Mammary microvascular endothelial cell (primary cell): ENCODE results near the gene PPP4R4. TPM values are rescaled to one million over a fixed set of nuclear protein-coding genes. Genes with fewer than 3 reads are reported as not detected.

Experiments used
- total RNA-seq: library from RNA; depleted of rRNA; stranded (reverse); fragments of >200 nt; gene quantifications from 2 replicates; pipeline ENCODE4 v1.2.3, GENCODE V29; 2015

PPP4R4 gene
- not detected in 2 replicates for total RNA-seq

DNA sequence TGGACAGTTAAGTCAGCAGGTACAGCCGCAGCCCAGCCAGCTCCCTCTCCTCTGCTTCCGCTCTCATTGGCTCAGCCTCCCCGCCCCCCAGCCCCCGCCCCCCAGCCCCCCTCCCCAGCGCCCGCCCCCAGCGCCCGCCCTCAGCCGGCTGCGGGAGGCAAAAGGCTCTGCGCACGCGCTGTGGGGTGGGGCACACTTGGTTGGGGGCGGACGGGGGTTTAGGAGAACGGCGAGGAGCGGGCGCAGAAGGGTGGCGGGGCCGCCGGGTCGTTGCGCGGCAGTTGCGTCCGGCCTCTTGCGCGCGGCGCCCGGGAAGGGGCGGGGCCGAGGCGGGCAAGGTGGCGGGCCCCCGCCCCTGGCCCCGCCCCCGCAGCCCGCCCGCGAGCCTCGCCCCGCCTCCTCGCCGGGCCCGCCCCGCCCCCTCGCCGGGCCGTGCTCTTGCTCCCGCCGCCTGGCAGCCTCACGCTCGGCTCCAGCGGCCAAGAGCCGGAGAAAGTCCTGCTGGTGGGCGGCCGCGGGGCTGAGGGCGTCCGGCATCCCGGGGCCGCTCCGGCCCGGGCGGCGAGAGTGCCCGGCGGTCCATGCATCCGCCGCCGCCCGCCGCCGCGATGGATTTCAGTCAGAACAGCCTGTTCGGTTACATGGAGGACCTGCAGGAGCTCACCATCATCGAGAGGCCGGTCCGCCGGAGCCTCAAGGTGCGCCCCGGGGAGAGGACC is at the start of gene PPP4R4:
Gene PPP4R4 (plus strand): TSS at position 438 of the 719 bp plus-strand sequence. CDS start 144 bp downstream, at position 582.

GRCh38 chr14:94129111-94129757 is 44.9 kb upstream of the PPP4R4 start, which contains the start of gene IFI27L2:
Gene IFI27L2, minus strand, starts transcription at chr14:94129604. Its CDS starts 40 bp downstream, at chr14:94129564.

DNA sequence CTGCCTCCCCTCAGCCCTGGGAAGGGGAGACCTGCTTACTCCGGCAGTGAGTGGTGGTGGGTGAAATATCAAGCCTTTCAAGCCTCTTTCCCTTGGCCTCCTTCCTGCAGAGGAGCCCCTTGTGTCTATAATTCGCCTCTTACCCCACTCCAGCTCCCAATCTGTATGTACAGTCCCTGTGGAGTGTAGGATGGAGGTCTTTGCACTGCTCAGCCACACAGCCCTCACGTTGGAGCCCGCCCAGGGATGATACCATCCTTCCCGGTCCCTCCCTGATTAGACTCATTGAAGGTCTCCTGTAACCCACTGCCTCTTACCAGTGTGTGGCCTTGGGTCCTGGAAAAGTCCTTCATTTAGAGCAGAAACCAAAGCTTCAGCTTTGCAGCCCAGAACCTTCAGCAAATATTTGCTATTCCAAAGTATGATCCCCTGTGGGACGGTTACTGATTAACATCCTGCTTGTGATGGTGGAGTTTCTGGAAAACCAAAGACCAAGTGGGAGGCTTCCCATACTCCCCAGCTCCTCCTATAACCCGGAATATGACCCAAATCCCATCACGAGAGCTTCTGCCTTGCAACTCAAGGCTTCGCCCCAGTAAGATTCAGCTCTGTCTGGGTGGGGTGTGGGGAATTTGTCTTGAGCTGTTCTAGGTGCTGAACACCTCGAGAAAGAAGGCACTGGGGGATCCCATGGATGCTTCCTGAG is 118.9 kb downstream of the PPP4R4 start, which contains the start of gene SERPINA10:
Gene SERPINA10 (minus strand): TSS at position 397 of the 706 bp plus-strand sequence. CDS start 2,675 bp downstream, outside the sequence.

DNA sequence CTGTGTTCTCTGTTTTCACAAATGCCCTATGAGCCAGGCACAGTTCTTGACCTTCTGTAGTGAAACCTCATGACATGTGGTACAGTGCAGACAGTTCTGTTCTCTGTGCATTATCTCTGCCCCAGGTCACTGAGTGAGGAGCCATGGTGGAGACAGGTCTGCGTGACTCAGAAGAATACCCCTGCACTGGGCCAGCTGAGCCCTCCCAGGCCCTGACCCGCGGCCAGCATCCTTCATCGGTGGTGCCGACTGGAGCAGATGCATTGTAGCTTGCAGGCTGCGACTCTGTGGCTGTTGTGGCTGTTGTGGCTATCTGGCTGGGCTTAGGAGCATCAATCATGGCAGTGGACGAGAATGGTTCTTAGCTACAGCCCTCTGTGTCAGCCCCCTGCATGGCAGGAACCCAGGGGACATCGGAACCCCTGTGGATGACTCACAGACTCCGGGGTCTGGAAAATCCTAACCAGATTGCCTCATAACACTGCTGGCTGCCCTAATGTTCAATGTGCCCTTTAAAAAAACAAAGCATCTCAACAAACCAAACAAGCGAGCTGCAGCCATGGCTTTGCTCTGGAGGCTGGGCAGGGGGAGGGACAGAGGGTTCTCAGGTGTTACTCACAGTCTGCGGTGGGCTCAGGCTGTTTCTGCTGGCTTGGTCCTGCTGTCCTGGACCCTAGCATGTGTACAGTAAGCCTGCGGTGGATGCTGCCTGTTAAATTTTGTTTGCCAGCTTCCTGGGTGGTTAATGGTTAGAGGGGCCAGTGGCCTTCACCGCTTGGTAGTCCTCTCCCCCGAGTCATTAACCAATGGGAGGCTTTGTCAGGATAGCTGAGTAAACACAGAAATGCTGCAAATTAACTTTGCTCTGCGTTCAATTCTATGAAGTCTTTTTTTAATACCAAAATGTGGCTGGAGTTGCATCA is 148.8 kb downstream of the PPP4R4 start, which contains the start of gene SERPINA6:
Gene SERPINA6 (minus strand): TSS at position 689 of the 923 bp plus-strand sequence. CDS start 8,688 bp downstream, outside the sequence.

Other genes with a start within 250 kb of the PPP4R4 start
- not detected in 2 replicates for gene FAM181A, start 247.0 kb upstream of the PPP4R4 start, total RNA-seq
- gene ASB2, start 197.8 kb upstream of the PPP4R4 start, total RNA-seq = 0.10 TPM in 1 of 2 replicates, not detected in the other
- gene CCDC197, start 177.0 kb upstream of the PPP4R4 start, total RNA-seq = not detected in 2 replicates
- 2.6 and 3.5 TPM in 2 replicates for gene OTUB2, start 148.0 kb upstream of the PPP4R4 start, total RNA-seq
- 120 and 122 TPM in 2 replicates for gene DDX24, start 93.1 kb upstream of the PPP4R4 start, total RNA-seq
- 12.1 and 24.4 TPM in 2 replicates for gene IFI27L1, start 93.0 kb upstream of the PPP4R4 start, total RNA-seq
- 2,890 and 3,107 TPM in 2 replicates for gene IFI27, start 63.6 kb upstream of the PPP4R4 start, total RNA-seq
- gene IFI27L2, start 44.7 kb upstream of the PPP4R4 start, total RNA-seq = 44.7 and 63.9 TPM in 2 replicates
- gene SERPINA10, start 118.9 kb downstream of the PPP4R4 start, total RNA-seq = not detected in 2 replicates
- gene SERPINA6, start 149.0 kb downstream of the PPP4R4 start, total RNA-seq = not detected in 2 replicates
- not detected in 2 replicates for gene SERPINA2, start 192.4 kb downstream of the PPP4R4 start, total RNA-seq
- gene SERPINA1, start 214.3 kb downstream of the PPP4R4 start, total RNA-seq = not detected in 2 replicates